GM12891 (cell line): Measurements from ENCODE around the gene CDS2.

Source experiments
- POLR2A ChIP-seq: IDR thresholded peaks from 2 replicates; pipeline ENCODE4 v1.6.1; 2011; ENCODE audit warnings: low read depth, low read length, control low read depth
- POLR2AphosphoS5 ChIP-seq: IDR thresholded peaks from 2 replicates; pipeline ENCODE4 v1.6.1; 2011; ENCODE audit warnings: low read depth, low read length, control low read depth

DNA sequence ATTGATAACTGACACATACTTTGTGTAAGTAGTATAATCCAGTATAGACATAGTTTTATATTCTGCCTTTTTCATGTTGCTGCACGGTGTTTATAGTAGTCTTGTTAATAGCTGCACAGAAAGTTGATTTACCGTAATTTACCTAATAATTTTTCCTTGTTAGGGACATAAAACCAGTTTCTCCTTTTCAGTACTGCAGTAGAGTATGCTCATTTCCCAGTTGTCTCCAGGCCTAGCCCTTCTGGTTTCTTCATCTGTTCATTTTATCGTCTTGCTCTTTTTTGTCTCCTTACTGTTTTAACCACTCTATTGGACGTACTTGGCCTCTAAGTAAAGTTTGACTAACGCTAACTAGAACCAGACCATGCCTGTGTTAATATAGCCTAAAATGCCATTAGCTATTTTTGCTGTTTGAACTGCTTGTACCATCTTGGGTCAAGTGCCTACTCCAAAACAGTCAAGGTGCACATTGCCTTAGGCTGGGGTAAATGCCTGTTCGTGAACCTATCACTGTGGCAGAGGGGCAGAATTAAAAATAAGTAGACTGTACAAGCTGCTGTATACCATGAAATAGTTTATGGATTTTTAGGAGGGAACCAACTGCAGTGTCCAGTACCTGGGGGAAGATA lies 34.8 kb downstream of the CDS2 start:
- TF ChIP-seq POLR2AphosphoS5 = no peak
- TF ChIP-seq POLR2A = no peak
